AG04449 (cell line): ENCODE data around the gene MRPS16.
"Not testable (repeated sequence)": the region's sequence is repeated elsewhere in the genome, so short reads cannot be mapped to it uniquely, and the experiment has no call there.

ENCODE experiments used
- CTCF ChIA-PET: fragments of 350-600 bp; formaldehyde crosslinking; extraction: SDS; loops from one replicate; lab custom pipeline; 2021; ENCODE audit warnings: antibody characterized with exemption; lab: Yijun Ruan, JAX
- POLR2A ChIA-PET: fragments of 400-600, 350-600 bp; formaldehyde crosslinking; extraction: SDS; loops from one replicate; lab custom pipeline; 2020; ENCODE audit warnings: antibody characterized with exemption, inconsistent platforms; lab: Yijun Ruan, JAX
- DNase-seq: peaks from one replicate; pipeline ENCODE4 v3.0.0-alpha.2; 2010; ENCODE audit warnings: low read depth, low spot score
- H3K4me3 ChIP-seq: 2 replicates; pipeline ENCODE4 v1.5.1; 2011; ENCODE audit warnings: low read depth, mild to moderate bottlenecking, control low read depth, low read length
- TF ChIP-seq, protein P1 (sequence below): IDR thresholded peaks from one replicate; pipeline ENCODE4 v1.5.1; 2011; ENCODE audit warnings: mild to moderate bottlenecking, moderate library complexity, low read length, control low read depth, inconsistent platforms; ENCODE audit not compliant: insufficient read depth; ENCODE audit errors: missing control alignments

Gene MRPS16

DNA sequence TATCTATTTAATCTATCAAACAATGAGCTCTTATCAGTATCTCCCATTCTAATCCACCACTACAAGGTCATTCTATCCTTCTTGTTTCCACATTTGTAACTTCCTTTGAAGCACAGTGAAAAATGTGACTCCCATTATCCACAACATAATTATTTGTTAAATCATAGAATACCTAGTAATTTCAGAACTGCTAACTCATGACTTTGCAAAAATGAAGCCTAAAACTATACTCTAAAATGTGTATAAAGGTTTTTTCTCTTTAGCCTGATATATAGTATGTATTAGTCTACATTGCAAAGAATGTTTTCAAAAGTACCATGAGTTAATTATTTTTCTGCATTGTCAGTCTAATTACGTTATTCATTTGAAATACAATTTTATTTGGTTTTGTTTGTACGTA lies 12.0 kb upstream of the MRPS16 start:
- no peak overlapping the region for H3K4me3 ChIP-seq
- DNase-seq: no peak
- TF ChIP-seq, protein P1, sequence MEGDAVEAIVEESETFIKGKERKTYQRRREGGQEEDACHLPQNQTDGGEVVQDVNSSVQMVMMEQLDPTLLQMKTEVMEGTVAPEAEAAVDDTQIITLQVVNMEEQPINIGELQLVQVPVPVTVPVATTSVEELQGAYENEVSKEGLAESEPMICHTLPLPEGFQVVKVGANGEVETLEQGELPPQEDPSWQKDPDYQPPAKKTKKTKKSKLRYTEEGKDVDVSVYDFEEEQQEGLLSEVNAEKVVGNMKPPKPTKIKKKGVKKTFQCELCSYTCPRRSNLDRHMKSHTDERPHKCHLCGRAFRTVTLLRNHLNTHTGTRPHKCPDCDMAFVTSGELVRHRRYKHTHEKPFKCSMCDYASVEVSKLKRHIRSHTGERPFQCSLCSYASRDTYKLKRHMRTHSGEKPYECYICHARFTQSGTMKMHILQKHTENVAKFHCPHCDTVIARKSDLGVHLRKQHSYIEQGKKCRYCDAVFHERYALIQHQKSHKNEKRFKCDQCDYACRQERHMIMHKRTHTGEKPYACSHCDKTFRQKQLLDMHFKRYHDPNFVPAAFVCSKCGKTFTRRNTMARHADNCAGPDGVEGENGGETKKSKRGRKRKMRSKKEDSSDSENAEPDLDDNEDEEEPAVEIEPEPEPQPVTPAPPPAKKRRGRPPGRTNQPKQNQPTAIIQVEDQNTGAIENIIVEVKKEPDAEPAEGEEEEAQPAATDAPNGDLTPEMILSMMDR: no peak
- CTCF ChIA-PET: interaction anchor here (1.0 to 2.9 kb wide), 13 partner anchors 9 to 265 kb away, joined by 3 to 26 read pairs (median 5); partner anchors contain the start of genes CFAP70, DNAJC9 and MRPS16
- POLR2A ChIA-PET: no interaction called here

DNA sequence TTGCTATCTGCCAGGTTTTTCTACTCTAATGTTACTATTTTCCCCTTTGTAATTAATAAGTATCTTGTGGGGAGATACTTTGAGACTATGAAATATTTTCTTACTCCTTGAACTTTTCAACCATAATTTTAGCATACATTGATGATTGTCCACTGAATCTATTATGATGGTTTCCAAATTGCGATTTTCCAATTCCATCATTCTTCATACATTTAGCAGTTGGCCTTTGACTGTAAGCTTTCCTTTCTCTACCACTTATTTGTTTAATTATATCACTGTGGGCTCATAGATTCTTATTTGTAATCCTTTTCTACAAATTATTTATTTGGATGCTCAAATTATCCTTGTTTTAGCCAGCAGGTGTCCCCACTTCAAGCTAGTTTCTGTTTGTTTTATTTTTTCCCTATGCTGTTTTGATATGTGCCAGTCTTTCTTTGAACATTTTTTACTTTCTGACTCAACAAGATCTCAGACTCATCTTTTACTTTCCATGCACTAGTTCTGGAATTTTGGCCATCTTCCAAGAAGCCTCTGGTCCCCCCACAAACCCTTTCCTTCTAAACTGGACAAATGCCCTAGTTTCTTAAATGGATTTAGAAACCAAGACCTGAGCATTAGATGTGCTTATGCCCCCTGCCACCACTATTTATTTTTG lies 11.4 kb upstream of the MRPS16 start:
- no peak for DNase-seq
- POLR2A ChIA-PET: no interaction called here
- TF ChIP-seq, protein P1: peak; percentile 15
- no peak overlapping the region for H3K4me3 ChIP-seq
- CTCF ChIA-PET: interaction anchor here (1.0 to 2.9 kb wide), 16 partner anchors 9 to 266 kb away, joined by 3 to 26 read pairs (median 5); partner anchors contain the start of genes CFAP70, DNAJC9 and MRPS16

DNA sequence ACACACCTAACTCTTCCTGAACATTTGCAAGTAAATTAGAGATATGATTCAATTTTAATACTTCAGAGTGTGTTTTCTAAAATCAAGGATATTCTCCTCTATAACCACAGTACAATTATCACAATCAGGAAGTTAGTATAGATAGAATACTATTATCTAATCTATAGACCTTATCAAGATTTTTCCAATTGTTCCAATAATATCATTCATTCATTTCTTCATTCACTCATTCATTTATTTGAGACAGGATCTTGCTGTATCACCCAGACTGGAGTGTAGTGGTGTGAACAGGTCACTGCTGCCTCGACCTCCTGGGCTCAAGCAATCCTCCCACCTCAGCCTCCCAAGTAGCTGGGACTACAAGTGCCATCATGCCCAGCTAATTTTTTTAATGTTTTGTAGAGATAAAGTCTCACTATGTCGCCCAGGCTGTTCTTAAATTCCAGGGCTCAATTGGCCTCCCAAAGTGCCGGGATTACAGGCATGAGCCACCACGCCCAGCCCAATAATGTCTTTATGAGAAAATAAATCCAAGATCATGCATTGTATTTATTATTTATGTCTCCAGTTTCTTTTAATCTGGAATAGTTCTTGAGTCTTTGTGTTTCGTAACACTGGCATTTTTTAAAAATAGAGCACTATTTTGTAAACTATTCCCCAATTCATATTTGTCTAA lies 10.6 kb upstream of the MRPS16 start:
- POLR2A ChIA-PET: no interaction called here
- H3K4me3 ChIP-seq: no peak overlapping the region
- CTCF ChIA-PET: interaction anchor here (1.0 to 2.9 kb wide), 17 partner anchors 8 to 381 kb away, joined by 3 to 26 read pairs (median 5); partner anchors contain the start of genes CFAP70, DNAJC9 and MRPS16
- DNase-seq: no peak
- TF ChIP-seq, protein P1: no peak

DNA sequence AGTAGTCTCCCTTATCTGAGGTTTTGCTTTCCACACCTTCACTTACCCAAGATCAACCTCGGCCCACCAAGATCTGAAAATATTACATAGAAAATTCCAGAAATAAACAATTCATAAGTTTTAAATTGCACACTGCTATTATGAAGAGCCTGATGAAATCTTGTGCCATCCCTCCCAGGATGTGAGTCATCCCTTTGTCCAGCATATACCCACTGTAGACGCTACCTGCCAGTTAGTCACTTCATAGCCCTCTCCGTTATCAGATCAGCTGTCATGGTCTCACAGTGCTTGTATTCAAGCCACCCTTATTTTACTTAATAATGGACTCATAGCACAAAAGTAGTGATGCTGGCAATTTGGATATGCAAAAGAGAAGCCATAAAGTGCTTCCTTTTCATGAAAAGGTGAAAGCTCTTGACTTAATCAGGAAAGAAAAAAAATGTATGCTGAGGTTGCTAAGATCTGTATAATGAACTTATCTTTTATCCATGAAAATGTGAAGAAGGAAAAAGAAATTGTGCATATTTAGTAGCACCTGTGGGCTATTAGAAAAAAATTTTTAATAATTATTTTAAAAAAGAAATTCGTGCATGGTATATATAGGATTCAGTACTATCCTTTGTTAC lies 9.8 kb upstream of the MRPS16 start:
- CTCF ChIA-PET: interaction anchor here (1.3 to 2.6 kb wide), 3 partner anchors 15 to 382 kb away, joined by 3 to 16 read pairs (median 5); no protein-coding TSS in a partner anchor
- H3K4me3 ChIP-seq: no peak overlapping the region
- peak; percentile 52 for DNase-seq
- TF ChIP-seq, protein P1: no peak
- POLR2A ChIA-PET: no interaction called here

DNA sequence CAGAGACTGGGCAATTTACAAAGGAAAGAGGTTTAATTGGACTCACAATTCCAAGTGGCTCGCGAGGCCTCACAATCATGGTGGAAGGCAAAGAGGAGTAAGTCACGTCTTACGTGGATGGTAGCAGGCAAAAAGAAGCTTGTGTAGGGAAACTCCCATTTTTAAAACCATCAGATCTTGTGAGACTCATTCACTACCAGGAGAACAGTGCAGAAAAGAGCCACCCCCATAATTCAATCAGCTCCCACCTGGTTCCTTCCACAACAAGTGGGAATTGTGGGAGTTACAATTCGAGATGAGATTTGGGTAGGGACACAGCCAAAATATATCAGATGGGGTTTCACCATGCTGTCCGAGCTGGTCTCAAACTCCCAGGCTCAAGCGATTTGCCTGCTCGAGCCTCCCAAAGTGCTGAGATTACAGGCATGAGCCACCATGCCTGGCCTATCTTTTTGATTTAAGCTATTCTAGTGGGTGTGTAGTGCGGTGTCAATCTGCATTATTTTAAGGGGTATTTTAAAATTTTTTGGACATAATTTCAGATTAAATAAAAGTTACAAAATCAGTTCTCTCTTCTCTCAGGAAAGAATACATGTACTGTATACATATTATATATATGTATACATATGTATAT lies 9.0 kb upstream of the MRPS16 start:
- no peak for DNase-seq
- CTCF ChIA-PET: interaction anchor here (1.2 kb wide), 1 partner anchor 10 kb away, joined by 3 read pairs; the partner anchor contains the start of gene MRPS16
- POLR2A ChIA-PET: no interaction called here

DNA sequence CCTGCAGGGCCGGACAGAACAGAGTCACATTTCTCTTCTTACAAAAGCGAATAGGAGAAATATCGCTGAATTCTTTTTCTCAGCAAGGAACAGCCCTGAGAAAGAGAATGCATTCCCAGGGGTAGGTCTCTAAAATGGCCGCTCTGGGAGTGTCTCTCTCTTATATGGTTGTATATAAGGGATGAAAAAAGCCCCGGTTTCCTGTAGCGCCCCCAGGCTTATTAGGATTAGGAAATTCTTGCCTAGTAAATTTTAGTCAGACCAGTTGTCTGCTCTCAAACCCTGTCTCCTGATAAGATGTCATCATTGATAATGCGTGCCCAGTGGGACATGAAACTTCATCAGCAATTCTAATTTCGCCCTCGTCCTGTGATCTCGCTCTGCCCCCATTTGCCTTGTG lies 6.2 kb upstream of the MRPS16 start:
- CTCF ChIA-PET, POLR2A ChIA-PET, H3K4me3 ChIP-seq, DNase-seq: not testable (repeated sequence)

More for the DNA sequence above, 9.0 kb upstream of the MRPS16 start:
- H3K4me3 ChIP-seq: no peak overlapping the region
- TF ChIP-seq, protein P1: no peak
